IMR-90 (cell line): ENCODE data around the gene CAMK2D. TPM values are rescaled to one million over a fixed set of nuclear protein-coding genes. Genes with fewer than 3 reads are reported as not detected.

Source experiments
- ATAC-seq: fragments of 200-7000 bp; cut with Tn5 transposase; 2 replicates; pipeline ENCODE4 v1.9.1; 2020; ENCODE audit warnings: low read depth, mild to moderate bottlenecking, moderate library complexity
- BruUV-seq: library from RNA; stranded (reverse); fragments of 400-500 nt; replicated peaks from 2 replicates; lab custom pipeline; 2021; lab: Mats Ljungman, UMichigan
- CTCF ChIA-PET: fragments of 300-600 bp; formaldehyde crosslinking; extraction: SDS; loops from one replicate; lab custom pipeline; 2021; ENCODE audit warnings: antibody characterized with exemption; lab: Yijun Ruan, JAX
- POLR2A ChIA-PET: fragments of 300-600 bp; sonication (Branson Sonifier 250); formaldehyde crosslinking; loops from one replicate; lab custom pipeline; 2022; ENCODE audit warnings: antibody characterized with exemption; ENCODE audit not compliant: unreplicated experiment; lab: Charles Lee
- DNase-seq: peaks from one replicate; pipeline ENCODE4 v3.0.0; 2013
- H2AFZ ChIP-seq: replicated peaks from 2 replicates; pipeline ENCODE3; 2013; ENCODE audit warnings: low read length, mild to moderate bottlenecking; ENCODE audit not compliant: poor library complexity
- H2AK5ac ChIP-seq: 2 replicates; pipeline ENCODE4 v1.6.1; 2013; ENCODE audit warnings: low read depth, low read length, inconsistent platforms
- H2AK9ac ChIP-seq: replicated peaks from 2 replicates; pipeline ENCODE3; 2013; ENCODE audit warnings: mild to moderate bottlenecking, low read depth, low read length, moderate library complexity; ENCODE audit not compliant: poor library complexity
- H2BK120ac ChIP-seq: 2 replicates; pipeline ENCODE4 v1.6.1; 2013; ENCODE audit warnings: low read depth, low read length, inconsistent platforms
- H2BK15ac ChIP-seq: 3 replicates; pipeline ENCODE4 v1.6.1; 2013; ENCODE audit warnings: low read depth, low read length, inconsistent platforms
- H2BK20ac ChIP-seq: 2 replicates; pipeline ENCODE4 v1.6.1; 2013; ENCODE audit warnings: low read depth, mild to moderate bottlenecking, inconsistent platforms, low read length, moderate library complexity
- H2BK5ac ChIP-seq: 2 replicates; pipeline ENCODE4 v1.6.1; 2013; ENCODE audit warnings: mild to moderate bottlenecking, low read depth, low read length, inconsistent platforms; ENCODE audit not compliant: poor library complexity, severe bottlenecking
- H3K14ac ChIP-seq: replicated peaks from 2 replicates; pipeline ENCODE4 v1.6.1; 2013; ENCODE audit warnings: low read depth, low read length, inconsistent platforms
- H3K18ac ChIP-seq: 2 replicates; pipeline ENCODE4 v1.6.1; 2013; ENCODE audit warnings: low read depth, low read length, control low read depth
- H3K23ac ChIP-seq: 2 replicates; pipeline ENCODE4 v1.6.1; 2013; ENCODE audit warnings: low read depth, low read length, inconsistent platforms
- H3K27ac ChIP-seq: 2 replicates; pipeline ENCODE4 v1.5.1; 2013; ENCODE audit warnings: mild to moderate bottlenecking, control low read depth, low read length; ENCODE audit not compliant: insufficient read depth
- H3K27me3 ChIP-seq: 2 replicates; pipeline ENCODE4 v1.6.1; 2013; ENCODE audit warnings: low read length; ENCODE audit not compliant: control insufficient read depth, insufficient read depth
- H3K36me3 ChIP-seq: 2 replicates; pipeline ENCODE4 v1.6.1; 2013; ENCODE audit warnings: low read length, mixed read lengths; ENCODE audit not compliant: control insufficient read depth, insufficient read depth
- H3K4ac ChIP-seq: 2 replicates; pipeline ENCODE4 v1.6.1; 2013; ENCODE audit warnings: low read depth, low read length, inconsistent platforms
- H3K4me1 ChIP-seq: 2 replicates; pipeline ENCODE4 v1.6.1; 2013; ENCODE audit warnings: low read length, mixed read lengths; ENCODE audit not compliant: control insufficient read depth, insufficient read depth
- H3K4me2 ChIP-seq: 2 replicates; pipeline ENCODE4 v1.6.1; 2013; ENCODE audit warnings: low read depth, mild to moderate bottlenecking, control low read depth, low read length, moderate library complexity
- H3K4me3 ChIP-seq: 2 replicates; pipeline ENCODE4 v1.5.1; 2013; ENCODE audit warnings: low read depth, mild to moderate bottlenecking, control low read depth, low read length, moderate library complexity; ENCODE audit not compliant: insufficient read depth
- H3K56ac ChIP-seq: 2 replicates; pipeline ENCODE4 v1.6.1; 2013; ENCODE audit warnings: low read length, inconsistent platforms; ENCODE audit not compliant: insufficient read depth; ENCODE audit errors: extremely low read depth
- H3K79me1 ChIP-seq, 2 experiments: 2 replicates each; pipeline ENCODE4 v1.6.1; 2013; ENCODE audit warnings: low read length in 2 of 2, inconsistent platforms in 1 of 2, low read depth in 1 of 2
- H3K9ac ChIP-seq: 2 replicates; pipeline ENCODE4 v1.6.1; 2013; ENCODE audit warnings: low read depth, low read length, control low read depth
- H3K9me1 ChIP-seq: 2 replicates; pipeline ENCODE4 v1.6.1; 2013; ENCODE audit warnings: low read length, inconsistent platforms; ENCODE audit not compliant: insufficient read depth
- H3K9me3 ChIP-seq: 2 replicates; pipeline ENCODE4 v1.6.1; 2013; ENCODE audit warnings: low read length; ENCODE audit not compliant: control insufficient read depth, insufficient read depth
- H4K20me1 ChIP-seq: 2 replicates; pipeline ENCODE4 v1.6.1; 2013; ENCODE audit warnings: low read length, inconsistent platforms; ENCODE audit not compliant: insufficient read depth
- H4K5ac ChIP-seq: 2 replicates; pipeline ENCODE4 v1.6.1; 2013; ENCODE audit warnings: mild to moderate bottlenecking, low read depth, low read length, control low read depth
- H4K8ac ChIP-seq, 2 experiments: 2 replicates each; pipeline ENCODE4 v1.6.1; 2013; ENCODE audit warnings: low read depth in 2 of 2, low read length in 2 of 2, control low read depth in 1 of 2, inconsistent platforms in 1 of 2
- H4K91ac ChIP-seq: 2 replicates; pipeline ENCODE4 v1.6.1; 2013; ENCODE audit warnings: low read depth, low read length, inconsistent platforms; ENCODE audit not compliant: insufficient read depth
- BHLHE40 ChIP-seq: fragments of 150-350 bp; IDR thresholded peaks from 2 replicates; pipeline ENCODE4 v1.6.1; 2016; ENCODE audit warnings: mild to moderate bottlenecking, low read depth, low read length
- CHD1 ChIP-seq: IDR thresholded peaks from 2 replicates; pipeline ENCODE4 v1.6.1; 2012; ENCODE audit warnings: low read depth, low read length, improper control_type of control experiment
- CTCF ChIP-seq: conservative IDR thresholded peaks from 2 replicates; pipeline ENCODE4 v1.5.1; 2012; ENCODE audit warnings: mild to moderate bottlenecking, low read depth, low read length, improper control_type of control experiment
- ELK1 ChIP-seq: fragments of 150-350 bp; IDR thresholded peaks from 2 replicates; pipeline ENCODE4 v1.6.1; 2016; ENCODE audit warnings: low read depth, mild to moderate bottlenecking, low read length, moderate library complexity, borderline replicate concordance
- FOS ChIP-seq: fragments of 150-350 bp; IDR thresholded peaks from 2 replicates; pipeline ENCODE4 v1.6.1; 2016; ENCODE audit warnings: low read depth, low read length
- MAFK ChIP-seq: IDR thresholded peaks from 2 replicates; pipeline ENCODE4 v1.6.1; 2012; ENCODE audit warnings: low read depth, low read length, improper control_type of control experiment
- MAZ ChIP-seq: IDR thresholded peaks from 2 replicates; pipeline ENCODE4 v1.6.1; 2012; ENCODE audit warnings: low read depth, mild to moderate bottlenecking, low read length, improper control_type of control experiment, moderate library complexity, borderline replicate concordance
- MXI1 ChIP-seq: IDR thresholded peaks from 2 replicates; pipeline ENCODE4 v1.6.1; 2012; ENCODE audit warnings: low read depth, mild to moderate bottlenecking, low read length, moderate library complexity, borderline replicate concordance
- NFE2L2 ChIP-seq: fragments of 150-350 bp; IDR thresholded peaks from 2 replicates; pipeline ENCODE4 v1.6.1; 2016; ENCODE audit warnings: low read depth, mild to moderate bottlenecking, low read length
- POLR2A ChIP-seq: IDR thresholded peaks from 2 replicates; pipeline ENCODE4 v1.6.1; 2012; ENCODE audit warnings: mild to moderate bottlenecking, low read depth, low read length
- RAD21 ChIP-seq: IDR thresholded peaks from 2 replicates; pipeline ENCODE4 v1.6.1; 2012; ENCODE audit warnings: low read length, improper control_type of control experiment
- RCOR1 ChIP-seq: IDR thresholded peaks from 2 replicates; pipeline ENCODE4 v1.6.1; 2012; ENCODE audit warnings: mild to moderate bottlenecking, low read length, improper control_type of control experiment; ENCODE audit not compliant: insufficient replicate concordance
- RFX5 ChIP-seq: IDR thresholded peaks from 2 replicates; pipeline ENCODE4 v1.8.0; 2012; ENCODE audit warnings: low read depth, mild to moderate bottlenecking, low read length, moderate library complexity
- SMC3 ChIP-seq: fragments of 150-350 bp; IDR thresholded peaks from 2 replicates; pipeline ENCODE4 v1.6.1; 2016; ENCODE audit warnings: low read depth, mild to moderate bottlenecking, antibody characterized with exemption, low read length, moderate library complexity
- WGBS, 2 experiments: methylation state at CpG; one replicate each; pipeline versions ENCODE4 v1.1.5 to v1.1.7; 2013; ENCODE audit warnings: missing lambda C conversion rate in 2 of 2; ENCODE audit not compliant: insufficient read length in 1 of 2; ENCODE audit errors: extremely low coverage in 2 of 2; 5-methylcytosine and 5-hydroxymethylcytosine counted together
- dilution Hi-C: fragments of 300-500 bp; cut with HindIII; formaldehyde crosslinking; loops from one replicate; pipeline ENCODE4 v1.14.3; 2018; ENCODE audit warnings: low sequenced_read_pairs; ENCODE audit not compliant: unreplicated experiment
- in situ Hi-C: fragments of 300-500 bp; cut with MboI; formaldehyde crosslinking; loops from 3 replicates; pipeline ENCODE4 v1.14.3; 2019; ENCODE audit warnings: low sequenced_read_pairs, inconsistent platforms, mixed read lengths
- intact Hi-C: fragments of 100-400 bp; cut with micrococcal nuclease; formaldehyde crosslinking; loops from 2 replicates; pipeline ENCODE4 v1.10.0; 2022
- polyA plus RNA-seq, 3 experiments: library from polyadenylated mRNA; depleted of rRNA; stranded (reverse); fragments of >200 nt; gene quantifications; 2 replicates each; pipeline ENCODE4 v1.2.3, GENCODE V29; 2012; ENCODE audit warnings: low replicate concordance in 1 of 3
- total RNA-seq: library from RNA; depleted of rRNA; stranded (reverse); fragments of >200 nt; gene quantifications from 2 replicates; pipeline ENCODE4 v1.2.3, GENCODE V29; 2012

Gene CAMK2D
- total and polyA plus RNA-seq, 2 of the 4 experiments (the other 2 are of a cell fraction), result 44.6 to 156 TPM

GRCh38 chr4:113502906-113503305 is 258.6 kb downstream of the CAMK2D start:
- TF ChIP-seq SMC3 (no peak), RFX5 (no peak), CTCF (no peak), CHD1 (no peak), NFE2L2 (no peak), RAD21 (no peak), FOS (no peak), MAFK (no peak), POLR2A (no peak), BHLHE40 (no peak), MXI1 (no peak), RCOR1 (no peak), ELK1 (no peak), MAZ (no peak)
- BruUV-seq, result no TSS peak
- Histone ChIP-seq H3K56ac (no peak overlapping the region), H4K91ac (no peak overlapping the region), H2AK9ac (no peak overlapping the region), H3K27ac (no peak overlapping the region), H3K27me3 (no peaks in the 10 kb centered on the region), H3K36me3 (peaks cover 7% of the 10 kb centered on the region), H3K4ac (no peak overlapping the region), H2BK15ac (no peak overlapping the region), H3K9me3 (no peaks in the 10 kb centered on the region), H4K20me1 (no peaks in the 10 kb centered on the region), H2BK120ac (no peak overlapping the region), H4K8ac (no peak overlapping the region), H3K4me1 (no peaks in the 10 kb centered on the region; the same call in 1 of the 2 replicates), H2BK5ac (no peak overlapping the region), H2BK20ac (no peak overlapping the region), H2AFZ (no peak overlapping the region), H3K79me1 (peaks cover 0 to 7% of the 10 kb centered on the region in 2 experiments; a peak in 2 of 4 replicates), H3K14ac (no peak overlapping the region), H3K4me2 (no peak overlapping the region), H2AK5ac (no peak overlapping the region), H3K9me1 (no peaks in the 10 kb centered on the region), H3K23ac (no peak overlapping the region), H3K18ac (no peak overlapping the region), H4K5ac (no peak overlapping the region), H3K4me3 (no peak overlapping the region), H3K9ac (no peak overlapping the region)
- CTCF ChIA-PET, result no interaction called here
- intact Hi-C loops, result no loop called here
- POLR2A ChIA-PET, result no interaction called here
- WGBS, 2 experiments, result 100% methylated on average over 2 of the region's 3 CpGs; no CpG with 5 or more reads in 1 of the 2 experiments
- dilution Hi-C loops, result no loop called here
- no peak for ATAC-seq
- in situ Hi-C loops, result no loop called here
- DNase-seq, result no peak
